ENCODE data around the gene ABCA8.

ABCA8 gene

DNA sequence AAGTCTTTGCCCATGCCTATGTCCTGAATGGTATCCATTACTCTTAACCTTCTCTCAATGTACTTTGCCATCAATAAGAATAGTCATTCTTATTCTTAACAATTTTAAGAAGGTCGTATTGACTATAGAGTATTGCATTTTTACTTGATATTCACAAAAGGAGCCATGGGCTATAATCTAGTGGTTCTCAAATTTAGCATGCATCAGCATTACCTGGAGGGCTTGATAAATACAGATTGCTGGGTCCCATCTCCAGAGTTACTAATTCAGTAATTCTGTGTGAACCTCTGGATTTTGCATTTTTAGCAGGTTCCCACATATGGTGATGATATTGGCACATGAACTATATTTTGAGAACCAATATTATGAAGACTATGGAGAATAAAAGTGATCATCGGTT is 89.6 kb downstream of the ABCA8 start:
- no peaks in the 10 kb centered on the region for H3K27me3 Mint-ChIP-seq
- H3K9me3 Mint-ChIP-seq: no peaks in the 10 kb centered on the region
- no peaks in the 10 kb centered on the region for H3K36me3 Mint-ChIP-seq (ENCODE audit: low read depth)
- H3K4me3 Mint-ChIP-seq: no peak overlapping the region
- H3K4me1 Mint-ChIP-seq (ENCODE audit: low read depth): no peaks in the 10 kb centered on the region
- H3K27ac Mint-ChIP-seq: no peak overlapping the region

- Mint-ChIP-seq H3K4me3 (no peak overlapping the region), H3K4me1 (ENCODE audit: low read depth) (no peaks in the 10 kb centered on the region), H3K9me3 (no peaks in the 10 kb centered on the region), H3K36me3 (ENCODE audit: low read depth) (no peaks in the 10 kb centered on the region), H3K27ac (no peak overlapping the region), H3K27me3 (peaks cover 4% of the 10 kb centered on the region)
Observed at GRCh38 chr17:68863091-68863652, 92.0 kb downstream of the ABCA8 start.

GRCh38 chr17:68861602-68862001 is 93.6 kb downstream of the ABCA8 start:
- H3K9me3 Mint-ChIP-seq: peaks cover 2% of the 10 kb centered on the region
- H3K36me3 Mint-ChIP-seq (ENCODE audit: low read depth): no peaks in the 10 kb centered on the region
- H3K27ac Mint-ChIP-seq: no peak overlapping the region
- no peak overlapping the region for H3K4me3 Mint-ChIP-seq
- H3K27me3 Mint-ChIP-seq: peaks cover 4% of the 10 kb centered on the region
- no peaks in the 10 kb centered on the region for H3K4me1 Mint-ChIP-seq (ENCODE audit: low read depth)

GRCh38 chr17:68860941-68861340 is 94.3 kb downstream of the ABCA8 start:
- Mint-ChIP-seq H3K4me1 (ENCODE audit: low read depth) (no peaks in the 10 kb centered on the region), H3K4me3 (no peak overlapping the region), H3K9me3 (peaks cover 4% of the 10 kb centered on the region), H3K27me3 (peaks cover 4% of the 10 kb centered on the region), H3K36me3 (ENCODE audit: low read depth) (no peaks in the 10 kb centered on the region), H3K27ac (no peak overlapping the region)

GRCh38 chr17:68854452-68854851 is 100.7 kb downstream of the ABCA8 start:
- Mint-ChIP-seq H3K27ac (no peak overlapping the region), H3K4me1 (ENCODE audit: low read depth) (no peaks in the 10 kb centered on the region), H3K9me3 (peaks cover 4% of the 10 kb centered on the region), H3K36me3 (ENCODE audit: low read depth) (no peaks in the 10 kb centered on the region), H3K27me3 (peaks cover 20% of the 10 kb centered on the region), H3K4me3 (no peak overlapping the region)

GRCh38 chr17:68853439-68853838 is 101.8 kb downstream of the ABCA8 start:
- no peak overlapping the region for H3K27ac Mint-ChIP-seq
- no peaks in the 10 kb centered on the region for H3K4me1 Mint-ChIP-seq (ENCODE audit: low read depth)
- peaks cover 4% of the 10 kb centered on the region for H3K9me3 Mint-ChIP-seq
- no peak overlapping the region for H3K4me3 Mint-ChIP-seq
- no peaks in the 10 kb centered on the region for H3K36me3 Mint-ChIP-seq (ENCODE audit: low read depth)
- H3K27me3 Mint-ChIP-seq: peaks cover 20% of the 10 kb centered on the region

GRCh38 chr17:68853036-68853435 is 102.2 kb downstream of the ABCA8 start:
- H3K4me3 Mint-ChIP-seq: no peak overlapping the region
- no peaks in the 10 kb centered on the region for H3K36me3 Mint-ChIP-seq (ENCODE audit: low read depth)
- no peak overlapping the region for H3K27ac Mint-ChIP-seq
- no peaks in the 10 kb centered on the region for H3K4me1 Mint-ChIP-seq (ENCODE audit: low read depth)
- peaks cover 4% of the 10 kb centered on the region for H3K9me3 Mint-ChIP-seq
- peaks cover 20% of the 10 kb centered on the region for H3K27me3 Mint-ChIP-seq

- no peak overlapping the region for H3K4me3 Mint-ChIP-seq
- peaks cover 4% of the 10 kb centered on the region for H3K9me3 Mint-ChIP-seq
- no peaks in the 10 kb centered on the region for H3K4me1 Mint-ChIP-seq (ENCODE audit: low read depth)
- peaks cover 20% of the 10 kb centered on the region for H3K27me3 Mint-ChIP-seq
- H3K27ac Mint-ChIP-seq: no peak overlapping the region
- H3K36me3 Mint-ChIP-seq (ENCODE audit: low read depth): no peaks in the 10 kb centered on the region
Observed at GRCh38 chr17:68851890-68852289, 103.3 kb downstream of the ABCA8 start.

DNA sequence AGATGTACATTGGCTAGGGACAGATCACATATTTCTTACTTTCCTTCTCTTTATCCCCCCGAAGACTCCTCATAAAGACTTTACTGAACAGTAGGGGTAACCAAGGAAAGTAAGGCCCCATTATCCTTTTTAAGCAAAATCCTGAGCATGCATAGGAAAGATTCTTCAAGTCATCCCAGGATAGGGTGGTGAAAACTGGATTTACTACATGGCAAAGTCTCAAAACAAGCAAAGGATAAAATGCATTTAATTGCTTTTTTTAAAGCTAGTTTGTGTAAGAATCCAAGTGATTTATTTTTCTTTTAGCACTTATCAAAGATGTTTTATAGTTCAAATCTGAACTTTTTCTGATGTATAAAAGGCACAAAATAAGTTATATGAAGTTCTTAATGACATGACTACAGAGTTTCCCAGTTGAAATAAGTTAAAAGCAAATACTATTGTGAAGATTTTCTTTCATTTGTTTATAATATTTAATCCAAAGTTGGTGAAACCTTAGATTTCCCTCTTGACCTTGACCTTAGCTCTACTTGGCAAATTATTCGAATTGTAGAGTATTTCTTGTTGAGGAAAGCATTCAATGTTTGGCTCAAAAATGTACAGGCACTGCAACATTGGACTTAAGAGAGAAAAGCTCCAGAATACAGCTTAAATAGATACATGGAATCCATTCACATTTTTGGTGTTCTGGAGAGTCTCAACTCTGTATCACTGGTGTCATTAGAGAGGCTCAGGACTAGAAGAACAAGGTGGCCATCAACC is 104.3 kb downstream of the ABCA8 start:
- Mint-ChIP-seq H3K27ac (no peak overlapping the region), H3K27me3 (peaks cover 20% of the 10 kb centered on the region), H3K9me3 (no peaks in the 10 kb centered on the region), H3K4me1 (ENCODE audit: low read depth) (no peaks in the 10 kb centered on the region), H3K36me3 (ENCODE audit: low read depth) (no peaks in the 10 kb centered on the region), H3K4me3 (no peak overlapping the region)

DNA sequence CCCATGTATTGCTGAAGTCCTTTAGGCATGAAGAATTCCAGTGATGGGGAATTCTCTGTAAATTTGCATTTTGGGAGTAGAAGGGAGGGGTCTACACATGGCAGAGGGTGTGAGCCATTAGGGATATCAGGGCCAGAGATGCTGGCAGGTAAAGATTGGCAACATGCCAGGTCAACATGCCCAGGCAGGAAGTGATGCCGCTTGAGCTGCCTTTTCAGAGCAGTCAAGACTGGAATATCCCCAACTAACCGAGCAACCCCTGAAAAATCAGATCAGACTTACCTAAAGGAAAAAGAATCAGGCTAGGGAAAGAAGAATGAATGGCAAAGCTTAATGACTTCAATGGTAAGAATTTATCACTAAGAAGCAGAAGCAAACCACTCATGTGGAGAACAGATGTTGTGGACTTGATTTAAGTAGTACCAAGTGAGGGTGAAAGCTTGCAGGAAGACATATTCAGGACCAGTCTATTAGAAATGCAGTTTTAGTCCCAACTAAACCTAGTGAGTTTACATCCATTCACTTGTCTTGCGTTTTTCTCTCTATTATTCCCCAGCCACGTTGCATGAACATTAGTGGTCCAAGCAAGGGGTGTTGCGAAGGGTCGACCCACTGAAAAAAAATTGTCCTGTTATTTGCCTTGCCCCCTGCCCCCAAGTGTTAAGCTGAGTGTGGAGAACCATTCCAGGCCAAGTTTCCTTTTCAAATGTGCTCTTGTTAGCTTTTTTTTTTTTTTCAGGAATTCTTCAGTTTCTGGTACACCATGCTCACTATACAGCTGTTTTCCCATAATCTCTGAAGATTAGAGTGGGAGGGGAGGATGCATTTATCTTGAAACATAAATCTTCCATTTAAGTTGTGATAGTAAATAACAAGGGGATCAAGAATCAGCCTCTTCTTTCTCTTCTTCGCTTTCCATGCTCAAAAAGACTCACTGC is 105.2 kb downstream of the ABCA8 start:
- no peaks in the 10 kb centered on the region for H3K9me3 Mint-ChIP-seq
- no peak overlapping the region for H3K27ac Mint-ChIP-seq
- no peaks in the 10 kb centered on the region for H3K4me1 Mint-ChIP-seq (ENCODE audit: low read depth)
- no peak overlapping the region for H3K4me3 Mint-ChIP-seq
- H3K36me3 Mint-ChIP-seq (ENCODE audit: low read depth): no peaks in the 10 kb centered on the region
- H3K27me3 Mint-ChIP-seq: peaks cover 19% of the 10 kb centered on the region

DNA sequence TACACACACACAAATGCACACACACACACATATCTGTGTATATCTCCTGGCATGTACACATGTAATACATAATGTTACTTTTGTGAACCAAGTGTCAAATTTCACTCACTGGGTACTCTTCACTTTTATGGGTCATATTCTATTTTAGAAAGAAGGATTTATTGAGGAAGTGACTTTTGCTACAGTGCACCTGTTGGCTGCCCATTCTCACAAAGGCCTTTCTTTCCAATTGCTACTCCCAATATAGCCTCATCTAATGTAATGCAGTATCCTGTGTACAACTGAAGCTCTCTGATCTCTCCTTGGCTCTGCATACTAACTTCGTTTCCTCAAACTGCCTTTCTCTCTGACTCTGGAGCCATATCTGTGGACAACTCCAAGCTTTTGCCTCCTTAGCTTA is 107.5 kb downstream of the ABCA8 start:
- peaks cover 10% of the 10 kb centered on the region for H3K27me3 Mint-ChIP-seq
- no peak overlapping the region for H3K27ac Mint-ChIP-seq
- no peak overlapping the region for H3K4me3 Mint-ChIP-seq
- H3K4me1 Mint-ChIP-seq (ENCODE audit: low read depth): no peaks in the 10 kb centered on the region
- no peaks in the 10 kb centered on the region for H3K9me3 Mint-ChIP-seq
- no peaks in the 10 kb centered on the region for H3K36me3 Mint-ChIP-seq (ENCODE audit: low read depth)

DNA sequence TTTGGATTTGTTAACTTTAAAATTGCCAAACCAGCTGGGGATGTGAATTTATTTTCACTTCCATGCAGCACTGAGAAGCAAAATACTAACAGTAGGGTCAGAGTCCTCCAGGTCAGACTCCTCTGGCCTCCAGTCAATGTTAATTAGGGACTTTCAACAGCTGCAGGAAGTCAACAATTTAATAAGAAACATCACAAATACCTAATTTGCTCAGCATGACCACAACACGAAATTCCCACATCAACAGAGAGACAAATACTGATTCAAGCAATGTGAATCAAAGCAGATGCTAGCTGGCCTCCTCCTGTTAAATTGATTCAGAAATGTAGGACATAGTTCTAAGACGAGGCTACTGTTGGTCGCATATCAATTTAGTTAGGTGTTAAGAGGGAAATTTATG is 111.7 kb downstream of the ABCA8 start:
- H3K36me3 Mint-ChIP-seq (ENCODE audit: low read depth): no peaks in the 10 kb centered on the region
- no peak overlapping the region for H3K27ac Mint-ChIP-seq
- H3K4me3 Mint-ChIP-seq: no peak overlapping the region
- H3K4me1 Mint-ChIP-seq (ENCODE audit: low read depth): no peaks in the 10 kb centered on the region
- H3K9me3 Mint-ChIP-seq: no peaks in the 10 kb centered on the region
- peaks cover 3% of the 10 kb centered on the region for H3K27me3 Mint-ChIP-seq

DNA sequence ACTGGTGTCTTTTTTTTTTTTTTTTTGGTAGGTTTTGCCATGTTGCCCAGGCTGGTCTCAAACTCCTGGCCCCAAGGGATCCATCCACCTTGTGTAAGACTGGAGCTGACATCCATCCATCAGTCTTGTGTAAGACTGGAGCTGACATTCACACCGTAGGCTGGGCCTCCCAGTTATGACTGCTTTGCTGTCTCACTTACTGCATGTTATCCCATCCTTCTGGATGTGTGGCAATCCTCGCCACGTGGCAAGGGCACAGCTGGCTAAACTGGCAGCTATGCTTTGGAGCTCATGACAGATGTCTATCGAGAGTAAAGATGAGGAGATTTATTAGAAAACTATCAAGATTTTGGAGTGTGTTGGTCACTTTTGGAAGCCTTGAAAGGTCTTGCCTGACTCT is 115.1 kb downstream of the ABCA8 start:
- no peaks in the 10 kb centered on the region for H3K36me3 Mint-ChIP-seq (ENCODE audit: low read depth)
- H3K4me3 Mint-ChIP-seq: no peak overlapping the region
- H3K27me3 Mint-ChIP-seq: peaks cover 7% of the 10 kb centered on the region
- no peaks in the 10 kb centered on the region for H3K4me1 Mint-ChIP-seq (ENCODE audit: low read depth)
- H3K27ac Mint-ChIP-seq: no peak overlapping the region
- H3K9me3 Mint-ChIP-seq: no peaks in the 10 kb centered on the region

GRCh38 chr17:68835071-68835470 is 120.1 kb downstream of the ABCA8 start:
- H3K36me3 Mint-ChIP-seq (ENCODE audit: low read depth): no peaks in the 10 kb centered on the region
- no peak overlapping the region for H3K27ac Mint-ChIP-seq
- H3K4me3 Mint-ChIP-seq: no peak overlapping the region
- H3K27me3 Mint-ChIP-seq: peaks cover 12% of the 10 kb centered on the region
- no peaks in the 10 kb centered on the region for H3K4me1 Mint-ChIP-seq (ENCODE audit: low read depth)
- H3K9me3 Mint-ChIP-seq: no peaks in the 10 kb centered on the region

DNA sequence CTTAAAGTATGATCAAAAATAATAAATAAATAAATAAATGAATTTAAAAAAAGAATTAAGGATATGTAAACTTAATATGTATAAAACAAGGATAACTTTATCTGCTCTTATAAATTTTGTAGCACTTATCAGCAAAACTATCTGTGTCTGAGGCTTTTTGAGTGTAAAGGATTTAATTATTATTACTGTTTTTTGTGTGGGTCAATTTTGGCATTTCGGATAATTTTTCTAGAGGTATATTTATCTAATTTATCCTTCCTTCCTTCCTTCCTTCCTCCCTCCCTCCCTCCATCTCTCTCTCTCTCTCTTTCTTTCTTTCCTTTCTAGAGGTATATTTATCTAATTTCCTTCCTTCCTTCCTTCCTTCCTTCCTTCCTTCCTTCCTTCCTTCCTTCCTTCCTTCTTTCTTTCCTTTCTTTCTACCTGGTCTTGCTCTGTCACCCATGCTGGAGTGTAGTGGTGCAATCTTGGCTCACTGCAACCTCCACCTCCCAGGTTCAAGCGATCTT is 120.8 kb downstream of the ABCA8 start:
- Mint-ChIP-seq H3K9me3 (no peaks in the 10 kb centered on the region), H3K27me3 (peaks cover 9% of the 10 kb centered on the region), H3K27ac (no peak overlapping the region), H3K36me3 (ENCODE audit: low read depth) (no peaks in the 10 kb centered on the region), H3K4me1 (ENCODE audit: low read depth) (no peaks in the 10 kb centered on the region), H3K4me3 (no peak overlapping the region)

All from stimulated activated naive CD8-positive, alpha-beta T cell treated with anti-CD3 and anti-CD28 coated beads, Interleukin-15, Interleukin-2, amounts not matched to agents 100 ng/mL and 50 ng/mL, for 24 hours (primary cell).